ENCODE measurements around the gene CHAT.

DNA sequence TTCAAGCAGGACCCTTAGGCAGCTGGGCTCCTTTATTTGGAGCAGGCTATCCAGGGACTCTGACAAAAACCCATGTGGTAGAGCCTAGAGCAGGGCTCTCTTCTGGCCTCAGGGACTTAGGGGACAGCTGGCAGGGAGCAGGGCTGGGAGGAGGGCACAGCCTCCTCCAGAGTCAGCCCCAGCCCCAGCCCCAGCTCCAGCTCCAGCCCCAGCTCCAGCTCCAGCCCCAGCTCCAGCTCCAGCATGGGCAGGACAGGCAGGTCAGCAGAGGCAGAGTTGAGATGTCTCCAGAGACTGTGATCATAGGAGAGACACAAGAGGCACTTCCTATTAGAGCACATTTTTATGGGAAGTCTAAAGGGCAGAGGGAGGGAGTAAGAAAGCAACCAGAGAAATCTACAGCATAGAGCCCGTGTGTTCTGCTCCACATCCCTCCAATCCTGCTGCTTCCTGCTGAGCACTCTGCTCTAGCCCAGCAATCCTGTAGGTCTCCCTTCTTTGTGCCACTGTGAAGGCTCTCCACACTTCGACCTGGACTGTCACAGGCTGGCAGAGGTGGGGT, 52.3 kb downstream of the CHAT start:
- TF ChIP-seq, protein P1, sequence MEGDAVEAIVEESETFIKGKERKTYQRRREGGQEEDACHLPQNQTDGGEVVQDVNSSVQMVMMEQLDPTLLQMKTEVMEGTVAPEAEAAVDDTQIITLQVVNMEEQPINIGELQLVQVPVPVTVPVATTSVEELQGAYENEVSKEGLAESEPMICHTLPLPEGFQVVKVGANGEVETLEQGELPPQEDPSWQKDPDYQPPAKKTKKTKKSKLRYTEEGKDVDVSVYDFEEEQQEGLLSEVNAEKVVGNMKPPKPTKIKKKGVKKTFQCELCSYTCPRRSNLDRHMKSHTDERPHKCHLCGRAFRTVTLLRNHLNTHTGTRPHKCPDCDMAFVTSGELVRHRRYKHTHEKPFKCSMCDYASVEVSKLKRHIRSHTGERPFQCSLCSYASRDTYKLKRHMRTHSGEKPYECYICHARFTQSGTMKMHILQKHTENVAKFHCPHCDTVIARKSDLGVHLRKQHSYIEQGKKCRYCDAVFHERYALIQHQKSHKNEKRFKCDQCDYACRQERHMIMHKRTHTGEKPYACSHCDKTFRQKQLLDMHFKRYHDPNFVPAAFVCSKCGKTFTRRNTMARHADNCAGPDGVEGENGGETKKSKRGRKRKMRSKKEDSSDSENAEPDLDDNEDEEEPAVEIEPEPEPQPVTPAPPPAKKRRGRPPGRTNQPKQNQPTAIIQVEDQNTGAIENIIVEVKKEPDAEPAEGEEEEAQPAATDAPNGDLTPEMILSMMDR (IDR thresholded peaks at IDR 0.05; ENCODE audit: low read depth, low read length): no peak
- no peak for TF ChIP-seq EZH2phosphoT487 (IDR thresholded peaks at IDR 0.05; ENCODE audit: low read depth)
